ENCODE results near the gene LMF1.

DNA sequence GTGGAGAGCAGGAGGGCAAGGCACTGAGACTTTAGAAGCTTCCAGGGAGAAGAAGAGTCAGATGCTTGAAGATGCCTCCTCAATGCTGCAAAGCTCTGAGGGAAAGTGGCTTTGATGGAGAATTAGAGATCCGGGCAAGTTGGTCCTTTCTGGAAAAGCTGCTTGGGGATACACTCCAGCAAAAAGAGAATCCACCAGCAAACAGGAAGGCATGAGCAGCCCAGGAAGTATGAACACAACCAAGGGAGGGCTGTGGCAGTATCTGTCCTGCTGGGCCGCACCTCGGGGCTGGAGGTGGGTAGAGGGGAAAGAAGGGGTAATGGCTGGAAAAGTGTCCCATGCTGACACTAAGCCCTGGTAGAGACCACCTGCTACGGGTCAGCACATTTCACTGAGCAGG lies 5.3 kb downstream of the LMF1 start:
- no peak for TF ChIP-seq POLR2A (IDR thresholded peaks at IDR 0.05; ENCODE audit: low read length)
- TF ChIP-seq GATA1 (IDR thresholded peaks at IDR 0.05; ENCODE audit: low read depth, low read length) = no peak
